HG02623 (cell line): ENCODE measurements around the gene CAPN1.
"Not testable (repeated sequence)": the region's sequence is repeated elsewhere in the genome, so short reads cannot be mapped to it uniquely, and the experiment has no call there.

Experiments used
- ATAC-seq: cut with Tn5 transposase; IDR thresholded peaks from one replicate; pipeline ENCODE4 v1.9.1; 2021; ENCODE audit warnings: moderate library complexity; ENCODE audit not compliant: unreplicated experiment

The CAPN1 gene

DNA sequence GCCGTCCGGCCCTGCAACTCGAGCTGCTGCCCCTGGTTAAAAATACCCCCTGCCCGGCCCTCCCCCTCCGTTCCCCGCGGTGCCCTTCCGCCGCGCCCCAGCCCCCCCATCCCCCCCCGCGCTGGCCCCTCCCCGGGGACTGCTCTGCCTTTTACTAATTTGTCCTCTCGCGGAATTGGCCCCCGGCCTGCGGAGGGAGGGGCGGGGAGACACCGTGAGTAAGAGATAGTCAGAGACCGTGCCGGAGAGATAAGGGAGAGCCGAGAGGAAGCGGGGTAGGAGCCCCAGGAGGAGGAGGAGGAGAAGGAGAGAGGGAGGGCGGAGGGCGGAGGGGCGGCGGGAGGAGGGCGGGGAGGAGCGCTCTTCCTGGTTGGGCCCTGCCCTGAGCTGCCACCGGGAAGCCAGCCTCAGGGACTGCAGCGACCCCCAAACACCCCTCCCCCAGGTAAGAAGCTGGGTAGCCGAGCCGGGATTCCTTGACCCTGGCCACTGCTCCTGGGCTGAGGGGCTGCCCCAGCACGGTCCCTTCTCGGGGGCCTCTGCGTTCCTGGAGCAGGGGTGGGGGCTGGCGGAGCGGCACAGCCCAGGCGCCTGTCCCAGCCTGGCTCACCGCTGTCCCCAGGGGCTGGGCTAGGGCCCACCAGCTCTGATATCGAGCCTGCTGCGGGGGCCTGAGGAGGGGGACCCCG is at the start of gene CAPN1:
TSS of gene CAPN1 (plus strand) at position 360 of the 689 bp plus-strand sequence. CDS start 774 bp downstream, outside the sequence.
- ATAC-seq: peak; percentile 31

DNA sequence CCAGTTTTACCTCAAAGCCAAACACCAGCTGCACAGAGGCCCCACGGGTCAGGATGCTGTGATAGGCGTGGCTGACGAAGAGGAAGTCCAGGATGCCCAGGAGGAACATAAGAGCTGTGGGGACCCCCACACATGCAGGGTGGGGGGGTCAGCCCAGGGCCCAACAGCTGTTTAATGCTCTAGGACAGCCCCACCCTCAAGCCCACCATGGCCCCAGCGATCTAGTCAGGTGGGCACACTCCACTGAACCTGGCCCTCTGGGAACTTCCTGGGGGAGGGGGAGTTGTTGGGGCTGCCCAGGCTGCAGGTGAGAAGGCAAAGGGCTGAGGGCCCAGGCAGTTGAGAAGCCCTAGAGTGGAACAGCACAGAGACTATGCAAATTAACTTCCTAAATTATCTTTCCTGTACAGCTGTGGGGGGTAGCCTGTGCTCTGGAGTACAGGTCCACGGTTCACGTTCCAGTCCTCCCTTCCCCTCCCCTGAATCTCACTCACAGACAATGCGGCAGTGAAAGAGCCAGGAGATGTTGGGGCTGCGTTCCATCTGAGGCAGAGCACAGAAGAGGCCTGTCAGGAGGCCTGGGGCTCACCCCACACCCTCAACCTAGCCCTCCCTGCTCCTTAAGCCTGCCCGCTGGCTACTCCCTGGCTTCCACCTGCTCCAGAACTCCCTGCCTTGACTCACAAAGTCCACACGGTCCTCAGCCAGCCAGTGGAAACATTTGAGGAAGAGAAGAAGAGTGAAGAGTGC is 49.3 kb upstream of the CAPN1 start:
- ATAC-seq: no peak

DNA sequence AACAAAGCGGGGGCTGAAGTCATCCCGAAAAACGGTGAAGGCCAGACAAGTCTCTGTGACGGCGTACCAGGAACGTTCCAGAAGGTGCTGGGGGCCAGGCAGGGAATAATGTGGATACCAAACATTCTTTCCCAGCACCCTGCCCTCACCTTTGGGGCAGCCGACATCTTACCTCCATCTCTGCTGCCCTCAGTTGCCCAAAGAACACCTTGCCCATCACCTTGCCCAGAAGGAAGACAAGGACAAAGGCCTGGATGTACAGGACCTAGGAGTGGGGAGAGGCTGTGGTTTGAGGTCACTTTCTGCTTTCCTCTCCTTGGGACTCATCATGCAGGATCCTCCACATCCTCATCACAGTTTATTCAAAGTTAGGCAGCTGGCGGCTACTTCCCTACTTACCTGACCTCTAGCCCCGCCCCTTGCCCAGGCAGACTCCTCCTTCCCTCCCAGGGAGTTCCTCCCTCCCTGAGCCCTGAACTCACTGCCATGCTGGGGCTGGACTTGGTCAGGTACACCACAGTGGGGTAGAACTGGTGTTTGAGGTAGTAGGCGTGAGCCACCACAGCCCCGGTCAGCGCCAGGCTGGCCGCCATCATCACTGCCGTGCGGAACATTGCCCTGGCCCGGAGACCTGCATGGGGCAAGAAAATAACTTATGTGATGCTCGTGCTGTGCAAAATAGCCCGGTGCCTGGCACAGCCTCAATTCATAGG is 48.6 kb upstream of the CAPN1 start:
- ATAC-seq: no peak

DNA sequence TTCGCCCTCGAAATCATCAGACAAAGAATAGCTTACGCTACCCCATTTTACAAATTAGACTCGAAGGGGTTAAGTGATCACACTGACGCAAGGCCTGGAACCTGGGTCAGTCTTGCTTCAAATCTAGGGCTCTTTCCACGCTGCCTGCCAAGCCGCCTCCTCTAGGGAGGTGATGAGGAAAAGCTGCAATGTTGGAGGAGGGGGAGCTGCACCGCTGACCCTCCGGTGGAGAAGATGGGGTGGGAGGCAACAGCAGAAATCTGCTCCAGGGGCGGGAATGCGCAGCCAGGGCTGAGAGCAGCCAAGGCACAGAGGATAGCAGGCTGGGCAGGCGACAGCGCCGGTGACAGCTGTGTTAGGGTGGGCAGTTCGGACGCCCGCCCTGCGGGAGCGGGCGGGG is 48.0 kb upstream of the CAPN1 start:
- ATAC-seq: no peak

DNA sequence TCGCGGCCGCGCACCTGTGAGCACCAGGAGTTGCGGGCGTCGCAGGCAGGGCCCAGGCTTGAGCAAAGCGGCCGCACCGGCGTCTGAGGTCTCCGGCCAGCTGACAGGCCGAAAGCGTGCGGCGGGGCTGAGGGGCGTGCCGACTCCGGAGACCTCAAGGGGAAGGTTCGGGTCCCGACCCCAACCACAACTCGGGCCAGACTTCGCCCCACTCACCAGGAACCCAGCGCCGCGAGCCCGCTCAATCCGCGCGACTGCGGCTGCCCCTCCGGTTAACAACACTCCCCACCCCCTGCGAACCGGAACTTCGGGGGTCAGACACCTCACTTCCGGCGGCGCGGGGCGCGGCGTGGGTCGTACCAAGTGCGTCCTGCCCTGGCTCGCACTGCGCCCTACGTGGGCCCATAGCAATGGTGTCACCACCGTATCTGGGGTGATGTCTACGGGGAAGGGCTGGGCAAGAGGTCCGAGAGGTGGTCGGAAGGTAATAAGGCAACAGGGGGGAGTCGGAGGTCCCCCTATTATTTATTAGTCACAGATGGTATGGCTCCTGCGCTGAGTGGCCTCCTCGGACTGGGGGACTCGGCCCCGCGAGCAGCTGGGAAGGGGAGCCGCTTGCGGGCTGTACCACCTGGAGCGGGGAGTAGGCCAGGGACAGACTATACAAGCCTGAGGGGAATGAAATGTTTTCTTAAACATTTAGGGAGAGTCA is 47.3 kb upstream of the CAPN1 start, which contains the start of gene SYVN1:
TSS of gene SYVN1 (minus strand) at position 280 of the 712 bp plus-strand sequence. CDS start 918 bp downstream, outside the sequence.
- peak; percentile 56 for ATAC-seq

DNA sequence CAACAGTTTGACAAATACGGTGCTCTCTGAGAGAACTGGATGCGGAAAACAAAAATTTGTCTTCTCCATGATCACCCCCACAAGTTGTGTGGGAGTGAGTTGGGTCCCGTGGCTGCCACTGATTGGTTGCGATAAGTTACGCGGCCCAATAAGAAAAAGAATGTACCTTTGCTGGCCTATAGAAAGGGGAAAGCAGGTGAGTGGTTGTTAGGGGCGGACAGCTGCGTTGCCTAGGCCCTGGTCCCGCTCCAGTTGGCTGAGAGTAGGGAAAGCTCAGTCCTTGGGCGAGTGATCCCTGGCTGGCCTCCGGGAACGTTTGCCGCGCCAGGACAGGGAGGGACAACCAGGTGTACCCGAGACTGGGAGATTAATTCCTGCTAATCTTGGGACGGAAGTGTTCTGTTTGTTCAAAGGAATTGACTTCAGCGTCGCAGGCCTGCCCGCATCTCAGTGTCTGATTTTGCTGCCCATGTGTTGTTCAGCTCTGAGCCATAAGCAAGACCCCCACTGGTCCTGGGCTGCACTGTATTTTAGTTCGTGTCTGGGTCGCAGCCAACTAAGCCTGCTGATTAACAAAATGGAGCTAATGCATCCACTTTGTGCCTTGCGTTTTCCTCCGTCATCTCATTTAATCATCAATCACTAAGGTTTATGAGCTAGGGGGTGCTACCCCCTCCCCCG is 46.6 kb upstream of the CAPN1 start:
- peak; percentile 52 for ATAC-seq

DNA sequence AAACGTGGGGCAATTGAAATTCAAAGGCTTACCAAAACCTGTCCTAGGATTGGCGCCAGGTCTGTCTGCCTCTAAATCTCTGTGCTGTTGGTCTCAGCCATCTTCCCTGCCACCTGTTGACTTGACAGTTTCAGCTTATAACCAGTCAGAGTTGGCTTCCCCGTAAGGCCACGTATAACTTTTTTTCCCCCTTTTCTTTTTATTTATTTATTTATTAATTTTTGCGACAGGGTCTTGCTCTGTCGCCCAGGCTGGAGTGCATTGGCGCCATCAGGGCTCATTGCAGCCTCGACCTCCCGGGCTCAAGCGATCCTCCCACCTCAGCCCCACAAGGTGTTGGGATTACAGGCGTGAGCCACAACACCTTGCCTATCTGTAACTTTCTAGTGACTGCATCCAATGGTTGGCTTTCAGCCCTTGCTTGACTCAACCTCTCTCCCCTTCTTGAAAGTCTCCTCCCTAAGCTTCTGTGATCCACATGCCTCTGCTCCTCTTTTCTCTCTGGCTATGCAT is 46.0 kb upstream of the CAPN1 start:
- ATAC-seq: no peak

DNA sequence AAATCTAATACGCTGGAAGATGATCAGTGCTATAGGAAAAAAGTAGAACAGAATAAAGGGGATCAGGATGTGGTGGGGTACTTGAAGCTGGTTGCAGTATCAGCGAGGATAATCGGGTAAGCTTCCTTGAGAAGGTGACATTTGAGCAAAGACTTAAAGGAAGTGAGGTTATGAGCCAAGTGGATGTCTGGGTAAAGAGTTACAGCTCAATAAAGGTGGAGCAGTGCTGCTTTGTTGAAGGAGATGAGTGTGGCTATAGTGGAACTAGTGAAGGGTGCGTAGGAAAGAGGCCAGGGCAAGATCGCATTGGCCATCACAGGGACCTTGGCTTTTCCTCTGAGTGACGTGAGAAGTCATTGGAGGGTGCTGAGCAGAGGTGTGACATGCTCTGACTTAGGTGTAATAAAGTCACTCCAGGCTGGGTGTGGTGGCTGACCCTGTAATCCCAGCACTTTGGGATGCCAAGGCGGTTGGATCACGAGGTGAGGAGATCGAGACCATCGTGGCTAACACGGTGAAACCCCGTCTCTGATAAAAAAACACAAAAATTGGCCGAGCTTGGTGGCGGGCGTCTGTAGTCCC is 45.1 kb upstream of the CAPN1 start:
- ATAC-seq: no peak

DNA sequence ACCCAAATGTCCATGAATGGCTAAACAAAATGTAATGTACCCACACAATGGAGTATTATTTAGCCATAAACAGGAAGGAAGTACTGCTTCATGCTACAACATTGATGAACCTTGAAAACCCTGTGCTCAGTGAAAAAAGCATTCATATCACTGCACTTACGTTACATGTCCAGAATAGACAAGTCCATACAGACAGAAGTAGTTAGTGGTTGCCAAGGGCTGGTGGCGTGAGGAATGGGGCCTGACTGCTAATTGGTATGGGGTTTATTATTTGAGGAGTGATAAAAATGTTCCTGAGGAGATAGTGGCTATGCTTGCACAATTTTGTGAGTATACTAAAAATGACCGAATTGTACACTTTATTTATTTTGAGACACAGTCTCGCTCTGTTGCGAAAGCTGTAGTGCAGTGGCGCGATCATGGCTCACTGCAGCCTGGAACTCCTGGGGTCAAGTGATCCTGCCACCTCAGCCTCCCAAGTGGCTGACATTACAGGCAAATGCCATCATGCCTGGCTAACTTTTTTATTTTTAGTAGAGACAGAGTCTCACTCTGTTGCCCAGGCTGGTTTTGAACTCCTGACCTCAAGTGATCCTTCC is 39.7 kb upstream of the CAPN1 start:
- ATAC-seq: no peak

DNA sequence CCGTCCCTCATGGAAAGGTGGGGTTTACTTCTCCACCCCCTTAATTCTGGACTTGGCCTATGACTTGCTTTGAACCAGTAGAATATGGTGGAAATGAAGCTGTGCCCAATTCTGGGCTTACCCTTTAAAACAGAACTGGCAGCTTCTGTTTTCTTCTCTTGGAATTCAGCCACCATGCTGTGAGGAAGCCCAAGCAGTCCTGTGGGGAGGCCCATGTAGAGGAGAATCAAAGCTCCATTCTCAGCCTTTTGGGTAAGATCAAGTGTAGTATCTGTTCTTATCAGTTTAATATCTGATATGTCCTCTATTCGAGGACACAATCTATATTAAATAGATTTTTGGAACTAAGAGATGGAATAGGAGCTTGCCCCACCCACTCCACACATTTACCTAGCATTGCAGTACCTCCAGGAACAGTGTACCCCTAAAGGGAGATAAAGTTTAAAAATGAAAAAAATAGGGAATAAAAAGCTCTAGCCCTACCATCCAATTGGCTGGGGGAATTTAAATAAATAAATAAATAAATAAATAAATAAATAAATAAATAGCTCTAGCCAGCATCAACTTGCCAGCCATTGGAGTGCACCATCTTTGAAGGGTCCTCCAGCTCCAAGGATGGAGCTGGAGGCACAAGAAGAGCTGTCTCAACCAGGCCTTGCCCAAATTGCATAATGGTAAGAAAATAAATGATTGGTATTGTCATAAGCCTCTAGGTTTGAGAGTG is 34.2 kb upstream of the CAPN1 start:
- no peak for ATAC-seq

DNA sequence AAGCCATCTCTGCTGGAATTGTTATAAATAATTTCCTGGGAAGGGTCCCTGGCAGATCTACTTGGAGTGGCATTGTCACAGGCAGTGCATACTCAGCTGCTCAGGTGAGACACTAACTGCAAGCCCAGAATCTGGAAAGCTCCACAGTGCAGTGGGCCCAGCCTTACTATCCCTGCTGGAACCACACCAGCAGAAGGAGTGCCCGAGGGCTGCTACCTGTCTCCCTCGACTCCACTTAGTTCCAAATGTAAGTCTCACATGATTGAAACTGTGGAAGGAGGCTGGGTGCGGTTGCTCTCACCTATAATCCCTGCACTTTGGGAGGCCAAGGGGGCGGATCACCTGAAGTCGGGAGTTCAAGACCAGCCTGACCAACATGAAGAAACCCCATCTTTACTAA is 33.1 kb upstream of the CAPN1 start:
- no peak for ATAC-seq

DNA sequence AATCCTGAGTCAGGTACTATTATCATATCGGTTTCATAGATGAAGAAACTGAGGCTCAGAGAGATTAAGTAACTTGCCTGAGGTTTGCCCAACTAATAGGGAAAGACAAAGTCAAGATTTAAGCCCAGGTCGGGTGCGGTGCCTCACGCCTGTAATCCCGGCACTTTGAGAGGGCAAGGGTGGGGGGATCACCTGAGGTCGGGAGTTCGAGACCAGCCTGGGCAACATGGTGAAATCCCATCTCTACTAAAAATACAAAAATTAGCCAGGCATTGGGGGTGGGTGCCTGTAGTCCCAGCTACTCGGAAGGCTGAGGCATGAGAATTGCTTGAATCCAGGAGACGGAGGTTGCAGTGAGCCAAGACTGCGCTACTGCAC is 31.6 kb upstream of the CAPN1 start:
- not testable (repeated sequence) for ATAC-seq

DNA sequence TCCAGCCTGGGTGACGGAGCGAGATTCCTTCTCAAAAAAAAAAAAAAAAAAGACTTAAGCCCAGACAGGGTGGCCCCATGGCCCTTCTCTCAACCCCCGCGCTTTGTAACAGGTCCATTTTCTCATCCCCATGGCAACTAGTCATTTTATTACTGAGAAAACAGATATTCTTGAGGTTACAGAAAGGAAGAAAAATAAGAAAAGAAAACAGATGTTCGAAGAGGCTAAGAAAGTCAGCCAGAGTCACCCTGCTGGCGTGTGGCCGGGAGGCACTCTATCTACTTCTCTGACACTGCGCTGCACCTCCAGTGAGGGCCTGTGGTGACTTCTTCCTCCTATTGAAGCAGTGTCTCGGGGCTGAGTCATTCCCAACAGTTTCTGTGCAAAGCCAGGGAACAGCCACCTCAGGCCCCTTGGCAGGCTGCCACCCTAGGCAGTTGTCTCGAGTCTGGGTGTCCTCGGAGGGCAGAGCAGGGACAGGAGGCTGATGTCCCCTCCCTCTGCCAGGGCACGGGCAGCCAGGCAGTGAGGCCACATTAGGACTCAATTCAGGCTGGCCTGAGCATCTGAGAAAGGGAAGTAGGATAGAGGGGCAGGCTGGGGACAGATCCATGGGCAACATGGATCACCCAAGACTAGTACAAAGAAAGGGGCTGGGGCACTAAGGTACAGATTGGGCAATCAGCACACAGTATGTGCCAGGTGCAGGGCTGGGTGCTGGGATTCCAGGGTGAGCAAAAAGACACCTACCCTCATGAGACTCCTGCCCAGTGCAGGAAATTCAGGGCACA is 31.0 kb upstream of the CAPN1 start:
- no peak for ATAC-seq

DNA sequence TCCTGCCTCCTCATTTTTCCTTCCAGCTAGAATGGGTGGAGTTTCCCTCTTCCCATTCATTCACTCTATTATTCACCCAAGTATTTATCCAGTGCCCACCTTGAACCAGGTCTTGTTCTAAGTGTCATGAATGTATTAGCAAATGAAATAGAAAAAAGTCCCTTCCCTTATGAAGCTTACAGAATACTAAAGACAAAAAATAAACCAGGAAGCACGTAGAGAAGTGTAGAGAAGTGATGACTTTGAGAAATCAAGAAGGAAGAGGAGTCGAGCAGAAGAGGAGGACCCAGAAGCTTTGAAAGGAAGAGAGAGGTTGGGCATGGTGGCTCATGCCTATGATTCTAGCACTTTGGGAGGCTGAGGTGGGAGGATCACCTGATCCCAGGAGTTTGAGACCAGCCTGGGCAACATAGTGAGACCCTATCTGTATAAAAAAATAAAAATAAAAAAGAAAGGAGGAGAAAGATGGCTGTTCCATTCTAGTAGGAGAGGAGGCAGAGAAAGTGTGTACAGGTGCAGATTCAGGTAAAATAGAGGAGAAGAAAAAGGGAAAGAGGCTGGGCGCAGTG is 30.3 kb upstream of the CAPN1 start:
- no peak for ATAC-seq

DNA sequence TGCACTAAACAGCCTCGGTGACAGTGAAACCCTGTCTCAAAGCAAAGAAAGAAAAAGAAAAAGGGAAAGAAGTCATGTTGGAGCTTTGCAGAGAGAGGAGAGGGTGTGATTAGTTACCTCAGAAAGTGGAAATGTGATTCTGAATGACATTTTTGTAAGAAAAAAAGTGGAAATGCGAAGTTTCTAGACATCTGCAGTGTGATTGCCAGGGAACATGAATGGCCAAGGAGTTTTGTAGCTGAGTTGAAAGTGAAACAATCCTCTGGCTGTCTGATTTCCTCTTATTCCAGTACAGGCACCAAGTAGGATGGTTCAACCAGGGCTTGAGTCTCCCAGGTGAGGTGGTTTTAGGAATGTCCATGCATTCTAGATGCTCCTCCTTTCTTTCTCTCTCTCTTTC is 29.6 kb upstream of the CAPN1 start:
- ATAC-seq: no peak

DNA sequence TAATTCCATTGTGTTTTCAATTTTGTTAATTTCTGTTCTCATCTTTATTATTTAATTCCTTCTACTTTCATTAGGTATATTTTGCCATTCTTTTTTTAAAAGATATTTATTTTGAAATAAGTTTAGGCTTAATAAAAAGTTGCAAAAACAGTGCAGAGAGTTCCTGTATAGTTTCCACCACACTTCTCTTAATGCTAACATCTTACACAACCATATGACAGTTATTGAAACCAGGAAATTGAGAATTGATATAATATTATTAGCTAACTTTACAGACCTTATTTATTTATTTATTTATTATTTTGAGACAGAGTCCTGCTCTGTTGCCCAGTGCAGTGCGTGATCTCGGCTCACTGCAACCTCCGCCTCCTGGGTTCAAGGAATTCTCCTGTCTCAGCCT is 25.5 kb upstream of the CAPN1 start:
- ATAC-seq: no peak

DNA sequence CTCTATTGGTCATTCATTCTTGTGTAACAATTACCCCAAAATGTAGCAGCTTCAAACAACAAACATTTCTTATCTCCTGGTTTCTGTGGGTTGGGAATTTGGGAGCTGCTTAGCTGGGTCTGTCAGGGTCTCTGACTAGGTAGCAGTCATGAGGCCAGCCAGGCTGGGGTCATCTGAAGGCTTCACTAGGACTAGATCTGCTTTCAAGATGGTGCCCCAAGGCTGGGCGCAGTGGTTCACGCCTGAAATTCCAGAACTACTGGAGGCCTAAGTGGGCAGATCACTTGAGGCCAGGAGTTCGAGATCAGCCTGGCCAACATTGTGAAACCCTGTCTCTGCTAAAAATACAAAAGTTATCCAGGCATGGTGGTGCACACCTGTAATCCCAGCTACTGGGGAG is 24.8 kb upstream of the CAPN1 start:
- ATAC-seq: no peak

DNA sequence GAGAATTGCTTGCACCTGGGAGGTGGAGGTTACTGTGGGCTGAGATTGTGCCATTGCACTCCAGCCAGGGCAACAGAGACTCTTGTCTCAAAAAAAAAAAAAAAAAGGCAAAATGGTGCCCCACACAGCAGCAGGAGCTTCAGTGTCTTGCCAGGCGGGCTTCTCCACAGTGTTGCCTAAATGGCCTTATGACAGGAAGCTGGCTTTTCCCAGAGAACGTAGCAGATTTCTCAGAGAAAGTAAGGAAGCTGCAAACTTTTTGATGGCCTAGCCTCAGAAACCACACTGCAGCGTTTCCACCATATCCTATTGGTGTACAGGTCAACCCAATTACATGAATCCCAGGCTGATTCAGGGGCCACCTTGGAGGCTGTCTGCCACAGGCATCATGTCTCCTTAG is 24.4 kb upstream of the CAPN1 start:
- no peak for ATAC-seq
